ENCODE results near the gene SCG2. TPM values are rescaled to one million over a fixed set of nuclear protein-coding genes. Genes with fewer than 3 reads are reported as not detected.

The SCG2 gene
- total RNA-seq, 1 donor: 0.86 TPM

GRCh38 chr2:223613017-223613950, 11.1 kb upstream of the SCG2 start:
- H3K4me3 ChIP-seq (ENCODE audit: low read depth, low read length): peak overlapping the region; percentile 46
- TF ChIP-seq, protein P1, sequence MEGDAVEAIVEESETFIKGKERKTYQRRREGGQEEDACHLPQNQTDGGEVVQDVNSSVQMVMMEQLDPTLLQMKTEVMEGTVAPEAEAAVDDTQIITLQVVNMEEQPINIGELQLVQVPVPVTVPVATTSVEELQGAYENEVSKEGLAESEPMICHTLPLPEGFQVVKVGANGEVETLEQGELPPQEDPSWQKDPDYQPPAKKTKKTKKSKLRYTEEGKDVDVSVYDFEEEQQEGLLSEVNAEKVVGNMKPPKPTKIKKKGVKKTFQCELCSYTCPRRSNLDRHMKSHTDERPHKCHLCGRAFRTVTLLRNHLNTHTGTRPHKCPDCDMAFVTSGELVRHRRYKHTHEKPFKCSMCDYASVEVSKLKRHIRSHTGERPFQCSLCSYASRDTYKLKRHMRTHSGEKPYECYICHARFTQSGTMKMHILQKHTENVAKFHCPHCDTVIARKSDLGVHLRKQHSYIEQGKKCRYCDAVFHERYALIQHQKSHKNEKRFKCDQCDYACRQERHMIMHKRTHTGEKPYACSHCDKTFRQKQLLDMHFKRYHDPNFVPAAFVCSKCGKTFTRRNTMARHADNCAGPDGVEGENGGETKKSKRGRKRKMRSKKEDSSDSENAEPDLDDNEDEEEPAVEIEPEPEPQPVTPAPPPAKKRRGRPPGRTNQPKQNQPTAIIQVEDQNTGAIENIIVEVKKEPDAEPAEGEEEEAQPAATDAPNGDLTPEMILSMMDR (IDR thresholded peaks at IDR 0.05; ENCODE audit: insufficient read depth, low read depth, low read length): peak; percentile 24
- peak; percentile 99 for DNase-seq (ENCODE audit: low read depth)

DNA sequence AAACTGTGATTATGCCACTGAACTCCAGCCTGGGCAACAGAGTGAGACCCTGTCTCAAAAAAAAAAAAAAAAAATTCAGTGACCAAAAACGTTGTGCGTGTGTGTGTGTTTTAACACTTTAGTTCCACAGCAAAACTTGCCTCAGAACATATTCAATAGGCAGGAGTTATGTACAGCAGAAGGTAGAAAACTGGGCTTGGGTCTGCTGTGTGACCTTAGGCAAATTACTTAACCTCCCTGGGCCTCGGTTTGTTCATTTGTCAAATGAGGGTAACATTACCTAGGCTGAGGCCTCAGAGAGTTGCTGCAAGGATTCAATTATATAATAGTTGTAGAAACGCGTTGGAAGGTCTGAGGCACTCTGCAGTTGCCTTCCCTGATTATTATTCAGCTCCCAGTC, 10.3 kb upstream of the SCG2 start:
- DNase-seq (ENCODE audit: low read depth): no peak
- peak overlapping the region; percentile 46 for H3K4me3 ChIP-seq (ENCODE audit: low read depth, low read length)
- TF ChIP-seq, protein P1 (IDR thresholded peaks at IDR 0.05; ENCODE audit: insufficient read depth, low read depth, low read length): no peak

GRCh38 chr2:223611061-223611460, 8.9 kb upstream of the SCG2 start:
- no peak overlapping the region for H3K4me3 ChIP-seq (ENCODE audit: low read depth, low read length)
- DNase-seq (ENCODE audit: low read depth): no peak
- TF ChIP-seq, protein P1 (IDR thresholded peaks at IDR 0.05; ENCODE audit: insufficient read depth, low read depth, low read length): no peak

GRCh38 chr2:223607476-223607875, 5.3 kb upstream of the SCG2 start:
- TF ChIP-seq, protein P1 (IDR thresholded peaks at IDR 0.05; ENCODE audit: insufficient read depth, low read depth, low read length): no peak
- no peak for DNase-seq (ENCODE audit: low read depth)
- no peak overlapping the region for H3K4me3 ChIP-seq (ENCODE audit: low read depth, low read length)

DNA sequence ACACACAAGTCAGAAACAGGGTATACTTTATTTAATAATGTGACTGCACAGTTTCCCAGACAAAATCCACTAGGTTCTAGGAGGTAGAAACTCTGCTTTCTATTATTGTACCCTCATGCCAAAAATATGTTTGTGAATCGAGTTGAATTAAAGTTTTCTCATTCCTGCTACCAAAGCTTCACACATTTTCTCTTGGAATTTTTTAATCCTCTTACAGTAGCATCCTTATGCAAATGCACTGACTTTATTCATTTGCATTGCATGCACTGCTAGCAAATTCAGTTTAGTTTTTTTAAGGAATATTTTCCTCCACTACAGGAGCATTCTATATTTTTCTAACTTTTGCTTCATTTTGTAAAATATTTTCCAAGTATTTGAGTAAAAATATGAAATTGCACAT, 4.8 kb upstream of the SCG2 start:
- DNase-seq (ENCODE audit: low read depth): no peak
- H3K4me3 ChIP-seq (ENCODE audit: low read depth, low read length): no peak overlapping the region
- TF ChIP-seq, protein P1 (IDR thresholded peaks at IDR 0.05; ENCODE audit: insufficient read depth, low read depth, low read length): no peak

DNA sequence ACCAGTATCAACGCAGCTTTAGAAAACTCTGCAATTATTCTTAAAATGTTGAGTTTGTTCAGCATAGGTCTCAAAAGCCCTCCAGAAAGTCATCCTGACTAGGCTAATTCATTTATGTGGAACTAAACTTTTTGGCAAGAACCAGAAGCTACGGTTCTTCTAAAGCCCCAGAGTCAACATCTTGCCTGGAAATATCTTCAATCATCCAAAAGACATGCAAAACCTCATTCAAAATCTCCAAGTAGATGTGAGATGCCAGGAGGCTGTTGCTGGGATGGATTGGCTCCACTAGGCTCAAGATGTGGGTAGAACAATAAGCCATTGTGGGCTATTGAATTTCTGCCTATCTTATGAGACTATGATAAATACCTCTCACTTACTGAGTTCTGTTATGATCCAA, 2.1 kb upstream of the SCG2 start:
- no peak for DNase-seq (ENCODE audit: low read depth)
- no peak overlapping the region for H3K4me3 ChIP-seq (ENCODE audit: low read depth, low read length)
- TF ChIP-seq, protein P1 (IDR thresholded peaks at IDR 0.05; ENCODE audit: insufficient read depth, low read depth, low read length): no peak

Data from fibroblast of villous mesenchyme (primary cell).